ENCODE measurements around the gene CCL7.

Gene CCL7

DNA sequence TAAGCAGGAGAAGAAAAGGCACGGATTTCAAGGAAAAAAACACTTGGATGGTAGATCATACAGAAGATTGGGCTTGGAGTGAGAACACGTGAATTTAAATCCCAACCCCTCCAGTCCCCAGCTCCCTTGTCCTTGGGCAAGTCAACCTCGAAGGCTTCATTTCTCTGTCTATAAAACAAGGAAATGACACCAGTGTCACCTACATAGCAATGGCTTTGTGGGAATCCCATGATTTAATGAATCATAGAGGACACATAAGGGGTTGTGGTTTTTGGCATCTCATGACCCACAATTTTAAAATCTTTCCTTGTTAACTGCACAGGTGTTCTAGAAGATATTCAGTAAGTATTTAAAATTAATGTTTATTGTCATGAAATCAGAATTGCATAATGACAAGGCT, 23.1 kb upstream of the CCL7 start:
- no peak for DNase-seq (ENCODE audit: low read depth in 2 of 2)

DNA sequence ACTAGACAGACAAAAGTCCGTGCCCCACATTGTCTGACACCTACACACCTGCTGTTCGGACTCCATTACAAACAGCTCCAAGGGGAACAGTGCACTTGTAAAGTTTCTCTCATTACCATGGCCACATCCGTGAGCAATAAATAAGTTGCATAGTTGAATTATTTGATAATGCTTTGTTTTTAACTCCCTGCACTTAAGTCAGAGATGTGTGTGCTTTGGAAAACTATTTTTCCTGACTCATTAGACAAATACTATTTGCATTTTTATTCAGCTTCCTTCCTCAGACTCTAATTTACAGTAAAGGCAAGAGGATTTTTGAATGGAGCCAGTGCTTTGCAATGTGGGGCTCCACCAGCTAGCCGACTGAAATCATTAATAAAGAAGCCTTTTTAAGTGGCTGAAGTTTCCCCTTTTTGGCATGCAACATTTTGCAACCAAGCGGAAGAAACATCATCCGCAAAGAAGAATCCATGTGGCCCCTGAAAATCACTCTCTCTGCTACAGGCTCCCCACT, 21.5 kb upstream of the CCL7 start:
- DNase-seq (ENCODE audit: low read depth in 2 of 2), result no peak

DNA sequence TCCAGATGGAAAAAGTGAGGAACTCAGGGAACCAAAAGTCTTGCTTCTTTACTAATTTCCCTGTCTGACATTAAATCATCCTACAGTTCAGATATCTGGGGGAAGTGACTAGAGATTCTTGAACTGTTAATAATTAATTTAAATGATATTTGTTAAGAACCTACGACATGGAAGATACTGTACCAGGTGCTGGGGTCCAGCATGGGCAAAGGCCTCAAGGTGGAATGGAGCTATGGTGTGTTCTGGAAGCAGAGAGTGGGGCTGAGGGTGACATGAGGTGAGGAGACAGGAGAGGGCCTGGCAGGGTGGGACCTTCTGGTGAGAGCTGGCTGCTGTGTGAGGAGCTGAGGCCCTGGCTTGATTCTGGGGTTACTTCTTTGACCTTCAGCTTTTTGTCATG, 21.0 kb upstream of the CCL7 start:
- no peak for DNase-seq (ENCODE audit: low read depth in 2 of 2)

DNA sequence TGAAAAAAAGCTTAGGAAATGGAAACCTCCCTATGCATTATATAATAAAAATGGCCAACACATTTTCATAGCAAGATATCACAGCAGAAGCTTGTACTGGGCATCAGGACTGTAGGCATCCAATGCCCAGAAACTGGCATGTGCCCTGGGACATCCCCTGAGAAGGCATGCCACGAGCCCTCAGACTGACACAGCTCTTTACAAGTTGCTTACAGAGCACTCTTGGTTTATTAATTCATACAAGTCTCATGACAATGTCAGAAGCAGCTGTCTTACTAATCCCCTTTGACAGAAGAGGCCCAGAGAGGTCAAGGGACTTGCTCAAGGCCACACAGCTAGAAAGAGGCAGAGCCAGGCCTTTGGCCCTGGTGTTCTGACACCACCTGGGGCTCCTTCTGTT, 20.5 kb upstream of the CCL7 start:
- no peak for DNase-seq (ENCODE audit: low read depth in 2 of 2)

DNA sequence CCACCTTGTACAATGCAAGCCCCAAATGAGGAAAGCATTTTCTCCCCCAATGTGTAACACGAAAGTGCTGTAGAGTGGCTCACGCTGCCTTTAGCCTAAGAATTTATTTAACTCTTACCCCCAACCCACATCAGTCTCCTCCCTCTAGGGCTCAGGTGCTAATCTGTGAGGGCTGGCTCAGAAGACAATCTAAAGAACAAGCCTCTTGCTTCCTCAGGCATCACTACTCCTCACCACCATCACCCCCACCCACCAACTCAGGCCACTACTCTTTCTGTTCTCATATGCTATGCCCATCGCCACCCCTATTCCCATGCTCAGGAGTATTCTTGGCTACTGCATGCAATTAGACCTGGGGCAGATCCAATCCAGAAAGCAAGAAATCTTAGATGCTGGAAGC, 18.8 kb upstream of the CCL7 start:
- DNase-seq (ENCODE audit: low read depth in 2 of 2), result no peak

DNA sequence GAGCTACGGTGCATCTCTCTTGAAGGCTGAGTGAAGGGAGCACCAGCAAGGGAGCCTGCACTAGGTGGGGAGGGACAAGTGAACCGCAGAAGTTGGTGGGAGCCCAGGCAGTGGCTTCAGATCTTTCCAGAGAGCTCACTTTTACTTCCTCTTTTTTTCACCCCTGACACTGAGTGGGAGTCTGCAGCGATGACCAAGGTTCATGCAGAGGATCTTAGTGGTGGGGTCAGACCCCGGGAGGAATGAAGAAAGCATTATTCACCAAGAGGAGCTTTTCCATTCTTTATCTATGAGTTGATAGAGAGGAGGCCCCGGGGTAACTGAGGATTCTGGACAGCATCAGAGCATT, 18.0 kb upstream of the CCL7 start:
- no peak for DNase-seq (ENCODE audit: low read depth in 2 of 2)

DNA sequence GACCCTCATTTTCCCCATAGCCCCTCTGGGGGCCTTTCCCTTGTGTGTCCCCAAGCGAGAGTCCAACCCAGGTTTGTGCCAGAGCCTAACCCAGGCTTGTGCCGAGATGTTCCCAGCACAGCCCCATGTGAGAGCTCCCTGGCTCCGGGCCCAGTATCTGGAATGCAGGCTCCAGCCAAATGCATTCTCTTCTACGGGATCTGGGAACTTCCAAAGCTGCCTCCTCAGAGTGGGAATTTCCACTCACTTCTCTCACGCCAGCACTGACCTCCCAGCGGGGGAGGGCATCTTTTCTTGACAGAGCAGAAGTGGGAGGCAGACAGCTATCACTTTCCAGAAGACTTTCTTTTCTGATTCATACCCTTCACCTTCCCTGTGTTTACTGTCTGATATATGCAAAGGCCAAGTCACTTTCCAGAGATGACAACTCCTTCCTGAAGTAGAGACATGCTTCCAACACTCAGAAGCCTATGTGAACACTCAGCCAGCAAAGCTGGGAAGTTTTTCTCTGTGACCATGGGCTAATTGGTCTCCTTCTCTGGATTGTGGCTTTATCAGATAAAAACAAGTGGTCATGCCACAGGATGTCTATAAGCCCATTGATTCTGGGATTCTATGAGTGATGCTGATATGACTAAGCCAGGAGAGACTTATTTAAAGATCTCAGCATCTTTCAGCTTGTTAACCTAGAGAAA, 17.4 kb upstream of the CCL7 start:
- DNase-seq (ENCODE audit: low read depth in 2 of 2), result no peak

DNA sequence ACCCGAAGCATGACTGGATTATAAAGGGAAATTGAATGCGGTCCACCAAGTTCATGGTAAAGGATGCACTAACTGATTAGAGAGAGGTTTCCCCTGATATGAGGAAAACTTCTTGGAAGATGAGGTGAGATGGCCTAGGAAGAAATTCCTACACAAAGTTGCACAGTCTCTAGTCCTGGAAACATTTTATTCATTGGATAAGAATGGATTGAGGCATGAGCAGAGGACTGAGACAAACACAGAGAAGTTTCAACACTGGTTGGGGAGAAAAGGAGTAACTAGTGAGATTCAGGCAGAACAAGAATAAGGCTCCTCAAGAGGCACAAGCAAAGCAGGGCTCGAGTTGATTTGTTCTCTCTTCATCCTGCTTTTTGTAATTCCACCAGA, 16.9 kb upstream of the CCL7 start:
- DNase-seq (ENCODE audit: low read depth in 2 of 2), result no peak

DNA sequence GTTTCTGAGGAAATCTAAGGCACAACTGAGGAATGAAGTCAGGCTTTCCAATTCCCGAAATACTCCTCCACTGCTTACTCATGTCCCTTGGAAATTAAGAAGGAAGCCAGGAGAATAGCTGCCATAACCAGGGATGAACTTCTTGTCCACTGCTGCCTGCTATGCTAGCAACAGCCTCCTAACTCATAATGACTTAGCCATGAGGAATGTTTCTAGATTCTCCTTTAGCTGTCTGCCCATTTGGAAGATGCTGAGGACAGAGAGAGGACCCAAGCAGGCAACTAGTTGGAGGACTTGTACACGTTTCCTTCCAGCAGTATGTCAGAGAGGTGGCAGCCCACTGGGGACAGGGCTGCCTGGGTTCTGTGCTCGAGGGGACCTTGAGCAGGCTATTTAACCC, 15.9 kb upstream of the CCL7 start:
- DNase-seq (ENCODE audit: low read depth in 2 of 2), result no peak

DNA sequence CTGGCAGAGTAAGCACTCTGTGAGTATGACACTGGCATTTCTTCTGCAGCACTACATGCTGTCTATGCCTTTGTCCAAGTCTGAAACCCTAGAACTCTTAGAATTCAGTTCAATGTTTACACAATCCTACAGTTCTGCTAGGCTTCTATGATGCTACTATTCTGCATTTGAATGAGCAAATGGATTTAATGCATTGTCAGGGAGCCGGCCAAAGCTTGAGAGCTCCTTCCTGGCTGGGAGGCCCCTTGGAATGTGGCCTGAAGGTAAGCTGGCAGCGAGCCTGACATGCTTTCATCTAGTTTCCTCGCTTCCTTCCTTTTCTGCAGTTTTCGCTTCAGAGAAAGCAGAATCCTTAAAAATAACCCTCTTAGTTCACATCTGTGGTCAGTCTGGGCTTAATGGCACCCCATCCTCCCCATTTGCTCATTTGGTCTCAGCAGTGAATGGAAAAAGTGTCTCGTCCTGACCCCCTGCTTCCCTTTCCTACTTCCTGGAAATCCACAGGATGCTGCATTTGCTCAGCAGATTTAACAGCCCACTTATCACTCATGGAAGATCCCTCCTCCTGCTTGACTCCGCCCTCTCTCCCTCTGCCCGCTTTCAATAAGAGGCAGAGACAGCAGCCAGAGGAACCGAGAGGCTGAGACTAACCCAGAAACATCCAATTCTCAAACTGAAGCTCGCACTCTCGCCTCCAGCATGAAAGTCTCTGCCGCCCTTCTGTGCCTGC, 15.2 kb upstream of the CCL7 start, which contains the start of gene CCL2:
TSS of gene CCL2 (plus strand) at position 635 of the 730 bp plus-strand sequence. CDS start at position 700, 65 bp downstream.
- DNase-seq (ENCODE audit: low read depth in 2 of 2), result no peak

DNA sequence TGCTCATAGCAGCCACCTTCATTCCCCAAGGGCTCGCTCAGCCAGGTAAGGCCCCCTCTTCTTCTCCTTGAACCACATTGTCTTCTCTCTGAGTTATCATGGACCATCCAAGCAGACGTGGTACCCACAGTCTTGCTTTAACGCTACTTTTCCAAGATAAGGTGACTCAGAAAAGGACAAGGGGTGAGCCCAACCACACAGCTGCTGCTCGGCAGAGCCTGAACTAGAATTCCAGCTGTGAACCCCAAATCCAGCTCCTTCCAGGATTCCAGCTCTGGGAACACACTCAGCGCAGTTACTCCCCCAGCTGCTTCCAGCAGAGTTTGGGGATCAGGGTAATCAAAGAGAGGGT, 14.7 kb upstream of the CCL7 start:
- no peak for DNase-seq (ENCODE audit: low read depth in 2 of 2)

DNA sequence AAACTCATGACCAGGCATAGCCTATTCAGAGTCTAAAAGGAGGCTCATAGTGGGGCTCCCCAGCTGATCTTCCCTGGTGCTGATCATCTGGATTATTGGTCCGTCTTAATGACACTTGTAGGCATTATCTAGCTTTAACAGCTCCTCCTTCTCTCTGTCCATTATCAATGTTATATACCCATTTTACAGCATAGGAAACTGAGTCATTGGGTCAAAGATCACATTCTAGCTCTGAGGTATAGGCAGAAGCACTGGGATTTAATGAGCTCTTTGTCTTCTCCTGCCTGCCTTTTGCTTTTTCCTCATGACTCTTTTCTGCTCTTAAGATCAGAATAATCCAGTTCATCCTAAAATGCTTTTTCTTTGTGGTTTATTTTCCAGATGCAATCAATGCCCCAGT, 14.2 kb upstream of the CCL7 start:
- no peak for DNase-seq (ENCODE audit: low read depth in 2 of 2)

DNA sequence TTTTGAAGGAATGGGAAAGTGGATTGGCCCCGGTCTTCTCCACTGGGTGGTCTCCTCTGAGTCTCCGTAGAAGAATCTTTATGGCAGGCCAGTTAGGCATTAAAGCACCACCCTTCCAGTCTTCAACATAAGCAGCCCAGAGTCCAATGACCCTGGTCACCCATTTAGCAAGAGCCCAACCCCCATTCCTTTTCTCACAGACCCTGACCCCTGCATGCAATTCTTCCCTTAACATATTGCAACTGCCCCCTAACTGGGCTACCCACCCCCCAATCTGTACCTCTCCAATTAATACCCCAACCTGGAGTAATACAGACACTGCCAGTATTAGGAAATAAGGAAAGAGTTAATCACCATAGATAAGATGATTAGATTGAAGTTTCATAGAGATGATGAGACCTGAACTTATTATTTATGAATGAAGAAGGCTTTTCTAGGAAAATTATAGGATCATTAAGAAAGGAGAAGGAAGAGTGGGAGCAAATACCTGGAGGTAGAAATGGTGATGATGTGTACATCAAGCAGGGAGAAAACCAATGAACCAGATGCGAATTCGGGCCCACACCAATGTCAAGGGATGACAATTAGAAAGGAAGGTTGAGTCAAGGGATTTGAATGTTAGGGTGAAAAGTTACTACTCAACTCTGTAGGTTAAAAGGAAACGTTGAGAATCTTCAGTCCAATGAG, 12.6 kb upstream of the CCL7 start:
- no peak for DNase-seq (ENCODE audit: low read depth in 2 of 2)

DNA sequence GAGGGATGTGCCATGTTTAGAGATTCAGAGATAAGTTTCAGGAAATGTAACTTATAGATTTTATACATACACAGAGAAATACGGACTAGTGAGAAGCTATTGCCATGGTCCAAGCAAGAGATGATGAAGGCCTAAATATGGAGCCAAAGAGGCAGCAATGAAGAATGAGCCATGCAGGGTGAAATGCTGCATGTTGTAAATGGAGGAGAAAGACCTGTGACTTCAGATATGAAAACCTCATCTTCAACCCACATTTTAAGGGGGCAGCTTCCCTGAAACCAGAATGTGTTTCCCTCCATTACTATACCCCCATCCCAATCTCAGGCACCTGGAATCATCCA, 12.1 kb upstream of the CCL7 start:
- no peak for DNase-seq (ENCODE audit: low read depth in 2 of 2)

DNA sequence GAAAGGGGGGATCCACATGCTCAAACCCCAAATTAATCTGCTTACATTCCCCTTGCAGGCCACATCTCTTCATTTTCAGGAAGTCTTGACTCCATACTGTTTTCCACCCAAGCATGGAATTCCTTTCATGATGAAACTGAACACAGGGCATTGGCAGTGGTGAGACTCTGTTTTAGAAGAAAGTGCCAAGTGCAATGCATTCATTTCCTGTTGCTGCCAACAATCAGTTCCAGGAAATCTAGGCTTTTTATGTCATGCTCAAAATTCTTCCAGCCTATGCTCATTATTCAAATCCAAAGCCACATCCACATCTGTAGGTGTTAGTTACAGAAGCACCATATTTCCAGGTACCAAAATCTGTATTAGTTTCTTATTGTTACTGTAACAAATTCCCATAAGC, 10.9 kb upstream of the CCL7 start:
- no peak for DNase-seq (ENCODE audit: low read depth in 2 of 2)

DNA sequence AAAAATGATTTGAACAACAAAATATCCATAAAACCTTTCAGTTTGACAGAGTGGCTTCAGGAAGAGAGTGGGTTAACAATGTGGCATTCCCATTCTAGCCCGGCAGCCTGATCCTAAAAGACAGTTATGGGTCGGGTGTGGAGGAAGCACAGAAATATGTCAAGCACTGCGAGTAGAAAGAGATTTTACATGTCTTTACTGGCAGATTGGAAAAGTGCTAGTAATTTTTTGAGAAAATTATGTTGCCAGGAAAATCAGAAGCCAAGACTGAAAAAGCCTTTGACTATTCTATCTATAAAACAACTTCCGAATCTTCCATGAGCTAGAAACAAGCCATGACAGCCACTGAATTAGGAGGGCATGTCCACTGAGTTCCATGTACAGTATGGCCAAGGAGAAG, 9.2 kb upstream of the CCL7 start:
- no peak for DNase-seq (ENCODE audit: low read depth in 2 of 2)

DNA sequence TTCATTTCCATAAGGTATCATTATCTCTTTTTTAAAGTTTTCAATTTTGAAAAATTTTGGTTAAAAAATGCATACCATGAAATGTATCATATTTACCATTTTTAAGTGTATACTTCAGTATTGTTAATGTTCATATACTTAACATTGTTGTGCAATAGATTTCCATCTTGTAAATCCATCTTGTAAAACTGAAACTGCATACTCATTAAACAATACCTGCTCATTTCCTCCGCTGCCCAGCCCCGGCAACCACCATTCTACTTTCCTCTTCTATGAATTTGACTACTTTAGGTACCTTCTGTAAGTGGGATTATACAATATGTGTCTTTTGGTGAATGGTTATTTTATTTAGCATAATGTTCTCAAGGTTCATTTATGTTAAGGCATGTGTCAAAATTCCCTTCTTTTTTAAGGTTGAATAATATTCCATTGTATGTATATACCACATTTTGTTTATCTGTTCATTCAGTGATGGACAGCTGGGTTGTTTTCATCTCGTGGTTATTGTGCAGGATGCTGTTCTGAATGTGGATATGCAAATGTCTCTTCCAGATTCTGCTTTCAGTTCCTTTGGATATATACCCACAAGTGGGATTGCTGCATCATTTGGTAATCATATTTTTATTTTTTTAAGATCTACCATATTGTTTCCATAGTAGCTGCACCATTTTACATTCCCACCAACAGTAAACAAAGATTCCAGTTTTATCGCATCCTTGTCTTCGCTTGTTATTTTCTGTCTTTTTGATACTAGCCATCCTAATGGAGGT, 8.3 kb upstream of the CCL7 start:
- no peak for DNase-seq (ENCODE audit: low read depth in 2 of 2)

DNA sequence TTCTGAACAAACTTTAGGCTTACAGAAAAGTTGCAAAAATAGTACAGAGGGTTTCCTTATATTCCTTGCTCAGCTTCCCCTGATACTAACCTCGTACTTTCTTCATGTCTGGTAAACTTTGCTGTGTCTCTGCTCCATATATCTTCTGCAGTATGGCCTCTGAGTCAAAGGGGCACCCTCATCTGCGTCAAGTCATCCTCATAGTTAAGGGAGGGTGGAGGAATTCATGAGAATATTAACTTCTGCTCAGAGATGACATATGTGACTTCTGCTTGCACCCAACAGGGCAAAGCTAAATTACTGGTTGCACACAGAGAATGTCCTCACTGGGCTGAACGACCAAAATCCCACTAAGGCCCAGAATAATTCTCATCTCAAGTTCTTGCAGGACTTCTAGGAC, 4.3 kb upstream of the CCL7 start:
- DNase-seq (ENCODE audit: low read depth in 2 of 2), result no peak

DNA sequence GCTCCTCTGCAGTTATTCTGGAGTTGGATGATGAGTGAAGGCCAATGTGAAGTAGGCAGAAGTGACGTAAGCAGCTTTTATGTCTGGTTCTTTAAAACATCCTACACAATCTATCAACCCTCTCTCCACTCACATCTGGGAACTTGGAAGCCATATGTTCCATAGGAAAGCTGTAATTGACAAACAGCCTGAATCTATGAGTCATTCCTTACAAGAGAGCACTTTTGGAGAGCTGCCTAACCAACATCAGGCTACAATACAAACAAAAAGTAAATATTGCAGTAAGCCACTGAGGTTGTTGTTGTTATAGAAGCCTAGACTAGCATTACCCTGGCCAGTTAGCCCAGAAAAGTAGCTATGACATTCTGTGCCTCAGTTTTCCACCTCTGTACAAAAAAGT, 5.9 kb downstream of the CCL7 start:
- no peak for DNase-seq (ENCODE audit: low read depth in 2 of 2)

DNA sequence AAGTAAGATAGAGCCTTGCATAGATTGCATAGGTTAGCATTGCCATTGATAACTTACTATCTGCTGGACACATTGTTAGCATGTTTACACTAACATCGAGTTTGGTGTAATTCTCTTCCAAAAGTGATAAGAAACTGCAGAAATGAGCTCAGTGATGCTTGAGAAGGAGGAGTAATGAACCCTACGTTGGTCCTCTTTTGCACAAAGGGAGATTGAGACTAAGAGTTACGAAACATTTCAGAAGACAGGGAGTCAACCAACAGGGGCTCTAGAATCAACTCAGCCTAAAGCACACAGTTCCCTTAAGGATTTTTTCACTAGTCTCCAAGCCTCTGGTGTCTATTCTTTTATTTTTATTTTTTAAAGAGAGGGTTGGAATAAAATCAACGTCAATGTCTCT, 6.8 kb downstream of the CCL7 start:
- DNase-seq (ENCODE audit: low read depth in 2 of 2), result no peak

DNA sequence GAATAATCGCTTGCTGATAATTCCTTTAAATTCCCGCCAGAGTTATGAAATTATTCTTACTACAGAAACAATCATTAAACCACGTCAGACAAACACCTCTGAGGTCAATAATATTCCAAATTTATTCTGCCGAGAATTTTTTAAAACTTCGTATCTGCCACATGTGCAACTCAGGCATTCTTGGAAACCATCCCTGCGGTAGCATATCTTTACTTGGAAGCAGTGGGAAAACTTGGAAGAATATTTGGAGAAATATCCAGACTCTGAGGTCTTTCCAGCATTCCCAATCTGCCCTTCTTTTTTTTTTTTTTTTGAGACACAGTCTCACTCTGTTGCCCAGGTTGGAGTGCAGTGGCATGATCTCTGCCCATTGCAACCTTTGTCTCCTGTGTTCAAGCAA, 13.6 kb downstream of the CCL7 start:
- no peak for DNase-seq (ENCODE audit: low read depth in 2 of 2)

DNA sequence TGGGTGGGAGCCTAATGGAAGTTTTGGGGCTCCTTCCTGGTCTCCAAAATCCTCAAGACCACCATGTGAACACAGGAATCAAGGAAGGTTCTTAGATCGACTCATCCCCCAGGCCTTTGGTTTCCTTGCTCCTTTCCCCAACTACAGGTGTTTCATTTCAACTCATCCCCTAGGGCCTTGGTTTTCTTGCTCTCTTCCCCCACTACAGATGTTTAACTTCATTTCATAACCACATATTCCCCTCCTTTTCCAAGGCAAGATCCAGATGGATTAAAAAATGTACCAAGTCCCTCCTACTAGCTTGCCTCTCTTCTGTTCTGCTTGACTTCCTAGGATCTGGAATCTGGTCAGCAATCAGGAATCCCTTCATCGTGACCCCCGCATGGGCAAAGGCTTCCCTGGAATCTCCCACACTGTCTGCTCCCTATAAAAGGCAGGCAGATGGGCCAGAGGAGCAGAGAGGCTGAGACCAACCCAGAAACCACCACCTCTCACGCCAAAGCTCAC, 15.3 kb downstream of the CCL7 start, which contains the start of gene CCL11:
TSS of gene CCL11 (plus strand) at position 457 of the 507 bp plus-strand sequence. CDS start 67 bp downstream, outside the sequence.
- no peak for DNase-seq (ENCODE audit: low read depth in 2 of 2)
